SK-N-DZ (cell line): ENCODE measurements around the gene ARHGAP31.

Source experiments
- DNase-seq: peaks from one replicate; pipeline ENCODE4 v3.0.0-alpha.2; 2015; ENCODE audit warnings: low spot score
- small RNA-seq, 2 experiments: library from RNA; depleted of rRNA; stranded (forward); fragments of <200 nt; gene quantifications; one replicate each; pipeline ENCODE3, GENCODE V24; 2014

The ARHGAP31 gene

GRCh38 chr3:119433613-119434325, 139.6 kb downstream of the ARHGAP31 start:
- no peak for DNase-seq

GRCh38 chr3:119434703-119435102, 140.5 kb downstream of the ARHGAP31 start:
- DNase-seq = no peak

GRCh38 chr3:119436977-119437376, 142.8 kb downstream of the ARHGAP31 start:
- no peak for DNase-seq

- DNase-seq = no peak
These were observed 143.6 kb downstream of the ARHGAP31 start for GRCh38 chr3:119437691-119438258.

- DNase-seq = no peak
These were observed 149.0 kb downstream of the ARHGAP31 start for GRCh38 chr3:119443179-119443578.

GRCh38 chr3:119444590-119444989, 150.4 kb downstream of the ARHGAP31 start:
- no peak for DNase-seq

GRCh38 chr3:119453822-119454221, 159.6 kb downstream of the ARHGAP31 start:
- no peak for DNase-seq

- no peak for DNase-seq
These were observed 162.3 kb downstream of the ARHGAP31 start for GRCh38 chr3:119456469-119456868.

GRCh38 chr3:119457246-119457645, 163.1 kb downstream of the ARHGAP31 start:
- DNase-seq = no peak

- peak; percentile 98 for DNase-seq
These were observed 169.3 kb downstream of the ARHGAP31 start, which contains the start of gene TMEM39A for GRCh38 chr3:119463171-119464169. TSS of gene TMEM39A (minus strand) at chr3:119463615. CDS start at chr3:119462074, 1,541 bp downstream.

GRCh38 chr3:119468041-119468440, 173.9 kb downstream of the ARHGAP31 start:
- no peak for DNase-seq

- DNase-seq = no peak
These were observed 175.4 kb downstream of the ARHGAP31 start for GRCh38 chr3:119469418-119470189.

Small RNA genes lying within 50 kb of the gene (small RNA-seq; reads per million reads assigned to genes)
- gene RNU6-1127P = 0 reads per million in 2 experiments
